KBM-7 (cell line): ENCODE measurements around the gene DCTN5.

Experiments used
- DNase-seq: peaks from one replicate; pipeline ENCODE4 v3.0.0-alpha.2; 2015
- in situ Hi-C: fragments of 300-500 bp; cut with MboI; formaldehyde crosslinking; loops from 2 replicates; pipeline ENCODE4 v1.14.3; 2020; ENCODE audit warnings: low sequenced_read_pairs, low pct_unique_long_range_greater_than_20kb, mixed read lengths

DCTN5 gene

DNA sequence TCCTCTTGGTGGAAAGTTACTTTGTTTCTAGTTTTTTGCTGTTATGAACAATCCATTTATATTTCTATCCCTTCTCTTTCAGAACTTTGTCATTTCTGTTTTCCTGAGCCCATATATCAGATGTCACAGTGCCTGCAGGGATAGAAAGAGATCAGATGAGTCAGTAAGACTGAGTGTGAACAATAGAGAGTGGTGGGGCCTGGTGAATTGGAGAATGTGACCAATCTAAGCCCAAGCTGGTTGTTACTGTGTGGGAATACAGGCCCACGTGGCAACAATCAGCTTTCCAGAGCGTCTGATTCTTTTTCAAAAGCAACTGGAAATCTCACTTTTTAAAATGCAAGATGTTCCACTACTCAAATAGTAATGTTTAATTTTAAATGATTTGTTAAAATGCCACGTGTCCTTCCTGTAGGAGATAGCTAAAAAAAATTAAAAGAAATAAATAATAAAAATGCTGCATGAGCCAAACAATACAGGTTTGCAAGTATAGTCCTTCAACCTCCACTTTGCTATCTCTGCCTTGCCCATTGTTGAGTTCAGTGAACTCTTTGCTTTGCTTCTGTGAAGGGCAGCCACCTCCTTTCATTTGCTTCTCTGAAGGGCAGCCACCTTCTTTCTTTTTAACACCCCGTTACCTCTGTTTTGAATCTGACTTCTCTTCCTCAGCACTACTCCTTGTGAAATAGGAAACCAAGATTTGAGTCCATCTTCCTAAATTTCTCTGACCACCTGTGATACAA, 9.6 kb downstream of the DCTN5 start:
- in situ Hi-C loops = no loop called here
- no peak for DNase-seq

DNA sequence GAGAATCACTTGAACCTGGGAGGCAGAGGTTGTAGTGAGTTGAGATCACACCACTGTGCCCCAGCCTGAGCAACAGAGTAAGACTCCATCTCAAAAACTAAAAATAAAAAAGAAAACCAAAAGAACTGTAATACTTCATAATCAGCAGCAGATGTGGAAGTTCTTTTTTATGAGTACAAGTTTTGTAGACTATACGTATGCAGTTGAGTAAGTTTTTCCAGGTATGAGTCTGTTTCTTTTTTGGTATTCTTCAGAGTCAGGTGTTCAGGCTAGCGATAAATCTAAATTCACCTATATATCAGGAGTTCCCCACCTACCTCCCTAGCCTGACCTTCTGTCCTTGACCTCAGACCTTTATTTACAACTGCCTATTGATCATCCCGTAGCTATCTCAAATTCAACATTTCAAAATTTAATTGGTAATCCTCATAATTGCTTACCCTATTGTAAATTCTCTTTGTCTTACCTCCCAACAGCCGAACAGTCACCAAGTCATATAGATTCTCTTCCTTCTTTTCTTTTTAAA, 10.7 kb downstream of the DCTN5 start:
- in situ Hi-C loops = no loop called here
- no peak for DNase-seq

DNA sequence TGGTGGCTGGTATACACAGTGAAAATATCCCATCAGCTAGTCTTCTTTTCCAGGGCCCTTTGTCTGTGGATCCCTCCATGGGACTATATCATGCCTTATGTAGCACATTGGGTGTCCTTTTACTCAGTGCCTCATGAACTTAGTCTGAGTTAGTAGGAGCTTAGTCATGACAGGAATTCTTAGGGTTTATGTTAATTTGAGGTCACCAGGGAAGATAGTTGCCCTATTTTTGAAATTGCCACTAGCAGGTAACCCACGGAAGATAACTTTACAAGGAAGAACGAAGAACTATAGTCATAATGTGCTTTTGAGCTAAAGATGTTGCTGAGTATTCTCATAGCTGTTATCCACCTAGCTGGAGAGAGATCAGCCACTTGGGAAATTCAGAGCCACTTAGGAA, 22.7 kb downstream of the DCTN5 start:
- in situ Hi-C loops = no loop called here
- DNase-seq = no peak

DNA sequence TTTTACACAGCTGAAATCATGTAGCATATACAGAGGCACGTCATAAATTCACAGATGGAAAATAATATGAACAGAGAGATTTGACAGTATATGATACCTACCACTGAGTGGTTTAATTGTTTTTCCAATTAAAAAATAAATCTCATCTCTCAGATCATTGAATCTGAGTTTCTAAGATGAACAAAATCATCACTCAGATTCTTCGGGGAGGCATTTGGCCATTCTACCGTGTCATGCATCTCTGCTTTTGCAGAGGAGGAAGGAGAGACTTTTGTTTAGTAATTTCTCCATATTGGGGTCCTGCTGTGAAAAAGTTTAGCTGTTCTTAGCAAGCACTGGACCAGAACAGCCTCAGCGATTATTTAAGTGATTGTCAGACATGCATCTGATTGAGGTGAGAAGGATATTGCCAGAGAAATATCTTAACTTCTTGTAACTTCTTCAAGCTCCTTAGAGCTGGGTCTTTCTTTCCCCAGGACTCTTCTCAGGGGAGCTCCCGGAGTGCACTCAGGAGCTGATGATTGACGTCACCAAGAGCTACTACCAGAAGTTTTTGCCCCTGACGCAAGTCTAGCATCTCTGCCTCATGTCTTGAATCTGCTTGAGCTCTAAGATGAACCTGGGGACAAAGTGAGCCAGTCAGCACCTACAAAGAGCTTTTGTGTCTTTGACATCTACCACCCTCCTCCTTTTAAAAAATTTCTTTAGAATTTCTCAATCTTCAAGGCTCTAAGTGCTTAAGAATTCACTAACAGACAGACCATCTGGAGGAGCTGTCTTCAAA, 25.5 kb downstream of the DCTN5 start:
- in situ Hi-C loops = no loop called here
- DNase-seq = no peak

DNA sequence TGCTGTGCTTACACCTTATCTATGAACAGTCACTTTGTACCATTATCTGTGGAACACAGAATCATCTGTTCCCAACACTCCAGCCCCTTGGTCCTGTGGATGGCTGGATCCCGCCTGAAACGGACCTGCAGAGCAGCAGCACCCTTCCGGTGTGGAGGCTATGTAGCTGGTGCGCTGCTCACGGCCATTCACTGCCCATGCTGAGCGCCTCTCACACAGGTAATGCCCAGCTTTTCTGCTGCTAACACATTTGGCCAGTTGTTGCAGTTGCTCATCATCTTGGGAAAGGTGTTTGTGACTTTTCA, 26.0 kb downstream of the DCTN5 start:
- in situ Hi-C loops = no loop called here
- DNase-seq = no peak

DNA sequence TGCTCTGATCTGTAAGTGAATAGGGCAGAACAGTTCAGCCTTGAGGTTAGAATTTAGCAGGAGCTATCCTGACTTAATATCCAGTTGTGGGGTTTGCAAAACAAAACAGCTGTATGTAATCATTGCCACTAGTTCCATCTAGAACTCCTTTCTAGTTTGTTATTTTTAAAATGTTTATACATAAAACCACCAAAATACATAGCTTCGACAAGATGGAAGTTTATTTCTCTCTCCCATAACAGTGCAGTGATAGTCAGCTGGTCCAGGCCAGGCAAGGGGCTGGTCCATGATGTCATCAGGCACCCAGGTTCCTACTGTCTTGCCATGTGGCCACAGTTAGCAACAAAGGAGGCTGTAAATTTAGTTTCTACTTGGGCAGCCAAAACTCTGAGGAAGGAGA, 27.0 kb downstream of the DCTN5 start:
- DNase-seq = no peak
- in situ Hi-C loops = no loop called here

DNA sequence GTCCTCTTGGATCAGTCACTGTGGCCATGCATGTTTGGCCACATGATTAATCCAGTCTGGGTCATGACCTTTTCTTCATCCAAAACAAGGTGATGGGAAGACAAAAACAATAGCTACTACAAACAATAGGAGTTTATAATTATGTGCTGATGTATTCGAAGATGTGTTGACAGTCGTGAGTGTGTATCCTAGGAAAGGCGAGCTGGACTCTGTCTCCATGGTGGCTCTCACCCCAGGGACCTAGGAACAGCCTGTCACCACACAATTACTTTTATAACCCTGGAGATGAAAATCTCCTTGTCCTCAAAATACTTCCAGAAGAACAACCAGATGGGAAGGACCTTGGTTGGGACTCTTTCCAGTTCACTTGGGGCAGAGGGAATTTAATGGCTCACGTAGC, 27.6 kb downstream of the DCTN5 start:
- in situ Hi-C loops = no loop called here
- no peak for DNase-seq

DNA sequence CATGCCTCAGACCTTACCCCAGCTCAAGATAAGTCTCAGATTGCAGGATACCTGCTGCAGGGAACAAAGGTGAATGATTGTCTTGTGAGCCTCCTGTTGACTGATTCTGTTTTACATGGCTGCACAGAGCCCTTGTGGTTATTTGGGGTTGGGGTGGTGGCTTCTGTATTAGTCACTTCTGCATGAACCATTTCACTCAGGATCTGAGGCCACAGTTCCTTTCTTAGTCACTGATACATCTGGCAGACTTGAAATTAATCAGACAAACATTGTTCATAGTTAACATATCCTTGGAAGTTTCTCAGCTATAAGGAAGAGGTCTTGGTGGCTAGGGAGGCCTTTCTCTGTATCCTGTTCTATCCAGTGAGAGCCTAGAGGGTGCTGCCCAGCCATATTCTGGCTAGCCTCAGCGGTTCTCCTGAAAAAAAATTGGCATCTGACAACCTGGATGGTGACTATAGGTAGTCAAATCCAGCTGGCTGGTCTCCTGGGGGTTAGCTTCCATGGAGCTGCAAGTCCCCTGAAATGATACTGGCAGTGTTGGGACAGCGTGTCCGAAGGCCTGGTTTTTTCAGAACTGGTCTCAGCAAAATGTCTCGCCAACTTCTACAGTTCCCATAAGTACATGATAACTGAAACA, 29.0 kb downstream of the DCTN5 start:
- DNase-seq = no peak
- in situ Hi-C loops = no loop called here

DNA sequence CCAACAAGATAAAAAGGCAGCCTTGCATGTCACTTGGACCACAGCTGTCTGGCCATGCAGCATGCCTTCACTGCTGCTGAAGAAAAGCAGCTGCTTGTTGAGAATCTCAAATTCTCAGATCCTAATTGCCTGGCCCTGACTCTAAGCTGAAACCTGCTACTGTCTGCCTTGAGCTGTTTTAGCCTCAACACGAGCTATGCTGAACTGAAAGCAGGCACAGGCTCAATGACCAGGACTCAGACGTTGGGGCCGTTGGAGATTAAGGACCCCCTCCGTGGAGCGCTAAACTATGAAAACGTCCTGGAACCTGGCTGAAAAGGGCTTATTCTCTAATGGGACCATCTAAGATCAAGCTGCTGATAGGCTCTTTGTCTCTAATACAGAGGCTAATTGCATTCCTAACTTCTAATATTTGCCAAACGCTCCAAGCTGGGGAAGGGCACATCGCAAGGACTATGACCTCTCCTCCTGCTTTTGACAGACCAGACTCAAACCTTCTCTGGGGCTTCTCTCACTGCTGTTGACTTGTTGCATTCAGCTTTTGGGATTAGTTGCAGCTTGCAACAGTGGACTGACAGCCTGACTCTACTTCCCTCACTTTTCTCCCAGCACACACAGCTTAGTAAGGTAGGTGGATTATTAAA, 32.8 kb downstream of the DCTN5 start:
- in situ Hi-C loops = no loop called here
- DNase-seq = no peak

DNA sequence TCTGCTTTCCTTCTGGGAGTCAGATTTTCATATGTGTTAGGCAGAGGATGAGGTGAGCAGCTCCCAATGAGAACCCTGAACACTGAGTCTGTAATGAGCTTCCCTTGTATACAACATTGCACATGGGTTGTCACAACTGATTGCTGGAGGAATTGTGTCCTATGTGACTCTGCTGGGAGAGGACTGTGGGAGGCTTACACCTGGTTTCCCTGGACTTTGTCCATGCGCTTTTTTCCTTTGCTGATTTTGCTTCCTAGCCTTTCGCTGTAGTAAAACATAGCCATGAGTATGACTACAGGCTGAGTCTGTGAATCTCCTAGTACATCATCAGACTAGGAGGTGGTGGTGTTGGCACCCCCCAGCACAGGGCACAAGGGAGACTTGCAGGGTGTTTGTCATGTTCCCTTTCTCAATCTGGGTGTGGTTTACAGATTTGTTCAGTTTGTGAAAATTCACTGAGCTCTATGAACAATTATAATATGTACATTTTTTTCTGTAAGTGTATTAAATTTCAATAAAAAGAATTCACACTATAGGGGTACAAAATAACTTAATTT, 35.7 kb downstream of the DCTN5 start:
- in situ Hi-C loops = no loop called here
- DNase-seq = no peak

DNA sequence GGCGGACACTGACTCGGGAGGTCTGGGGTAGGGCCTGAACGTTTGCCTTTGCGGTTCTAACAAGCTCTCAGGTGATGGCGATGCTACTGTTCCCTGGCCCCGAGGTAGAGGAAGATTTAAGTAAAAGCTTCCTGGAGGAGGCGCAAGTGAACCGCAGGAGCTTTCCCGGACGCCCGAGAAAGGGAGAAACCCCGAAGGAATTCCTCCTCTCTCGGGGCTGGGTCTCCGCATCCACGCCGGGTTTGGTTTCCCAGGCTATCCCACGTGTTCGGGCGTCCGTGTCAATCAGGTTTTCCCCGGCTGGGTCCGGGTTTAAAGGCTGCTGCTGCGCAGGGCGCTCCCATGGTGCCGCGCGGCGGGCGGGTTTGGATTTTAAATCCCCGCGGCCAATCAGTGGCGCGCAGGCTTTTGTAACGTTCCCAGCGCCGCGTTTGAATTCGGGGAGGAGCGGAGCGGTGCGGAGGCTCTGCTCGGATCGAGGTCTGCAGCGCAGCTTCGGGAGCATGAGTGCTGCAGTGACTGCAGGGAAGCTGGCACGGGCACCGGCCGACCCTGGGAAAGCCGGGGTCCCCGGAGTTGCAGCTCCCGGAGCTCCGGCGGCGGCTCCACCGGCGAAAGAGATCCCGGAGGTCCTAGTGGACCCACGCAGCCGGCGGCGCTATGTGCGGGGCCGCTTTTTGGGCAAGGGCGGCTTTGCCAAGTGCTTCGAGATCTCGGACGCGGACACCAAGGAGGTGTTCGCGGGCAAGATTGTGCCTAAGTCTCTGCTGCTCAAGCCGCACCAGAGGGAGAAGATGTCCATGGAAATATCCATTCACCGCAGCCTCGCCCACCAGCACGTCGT, 37.4 kb downstream of the DCTN5 start, which contains the start of gene PLK1:
Gene PLK1 (plus strand): TSS at position 460 of the 844 bp plus-strand sequence. CDS start 44 bp downstream, at position 504.
- peak; percentile 93 for DNase-seq
- in situ Hi-C loops = no loop called here

DNA sequence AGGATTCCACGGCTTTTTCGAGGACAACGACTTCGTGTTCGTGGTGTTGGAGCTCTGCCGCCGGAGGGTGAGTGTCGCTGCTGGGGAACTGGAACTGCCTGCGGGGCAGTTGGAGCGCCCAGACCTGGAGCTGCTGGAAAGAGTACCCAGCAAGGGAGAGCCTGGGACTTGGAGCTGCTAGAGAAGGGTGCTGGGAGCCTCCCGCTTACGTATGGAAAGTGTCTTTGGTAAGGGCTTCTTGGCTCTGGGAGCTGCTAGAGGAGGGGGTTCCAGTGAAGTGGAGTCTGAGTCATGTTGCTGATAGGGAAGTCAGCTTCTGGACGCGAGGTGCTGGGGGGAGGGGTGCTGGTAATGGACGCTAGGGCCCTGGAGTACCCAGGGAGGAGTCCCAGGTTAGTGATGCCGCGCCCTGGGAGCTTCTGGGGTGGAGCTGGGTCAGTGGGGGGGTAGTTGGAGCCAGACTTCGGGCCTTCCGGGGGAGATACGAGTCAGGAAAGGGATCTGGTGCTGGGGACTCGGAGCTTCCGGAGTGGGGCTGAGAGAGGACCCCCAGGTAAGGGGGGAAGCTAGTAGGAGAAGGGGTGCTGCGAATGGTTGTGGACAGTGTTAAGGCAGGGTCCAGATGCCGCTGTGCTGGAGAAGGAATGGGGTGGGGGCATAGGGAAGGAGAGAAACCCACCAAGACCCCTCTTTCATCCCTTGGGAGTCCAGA, 38.2 kb downstream of the DCTN5 start:
- peak; percentile 69 for DNase-seq
- in situ Hi-C loops = no loop called here

DNA sequence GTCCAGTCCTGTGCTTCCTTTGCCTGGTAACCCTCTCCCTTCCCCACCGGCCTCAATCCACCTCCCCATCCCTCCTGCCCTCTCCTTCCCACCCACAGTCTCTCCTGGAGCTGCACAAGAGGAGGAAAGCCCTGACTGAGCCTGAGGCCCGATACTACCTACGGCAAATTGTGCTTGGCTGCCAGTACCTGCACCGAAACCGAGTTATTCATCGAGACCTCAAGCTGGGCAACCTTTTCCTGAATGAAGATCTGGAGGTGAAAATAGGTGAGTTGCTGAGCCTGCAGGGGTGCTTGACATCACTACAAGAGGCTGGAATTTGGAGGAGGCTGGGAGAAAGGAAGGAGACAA, 38.7 kb downstream of the DCTN5 start:
- no peak for DNase-seq
- in situ Hi-C loops = no loop called here

DNA sequence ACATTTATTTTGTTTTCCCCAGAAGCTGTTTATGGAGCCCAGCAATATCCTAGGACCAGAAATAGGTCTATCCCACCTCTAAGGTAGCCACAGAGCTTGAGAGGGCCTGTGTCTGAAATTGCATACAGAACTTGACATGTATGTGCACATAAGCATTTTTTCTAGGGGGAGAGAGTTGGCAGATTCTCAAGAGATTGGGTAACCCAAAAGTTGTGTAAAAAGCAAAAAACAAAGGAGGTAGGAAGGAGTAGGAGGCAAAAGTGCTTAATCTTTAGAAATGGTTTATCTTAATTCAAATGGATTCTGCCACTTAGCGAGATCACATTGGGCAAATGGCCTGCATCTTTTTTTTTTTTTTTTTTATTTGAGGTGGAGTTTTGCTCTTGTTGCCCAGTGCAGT, 40.9 kb downstream of the DCTN5 start:
- DNase-seq = no peak
- in situ Hi-C loops = no loop called here

DNA sequence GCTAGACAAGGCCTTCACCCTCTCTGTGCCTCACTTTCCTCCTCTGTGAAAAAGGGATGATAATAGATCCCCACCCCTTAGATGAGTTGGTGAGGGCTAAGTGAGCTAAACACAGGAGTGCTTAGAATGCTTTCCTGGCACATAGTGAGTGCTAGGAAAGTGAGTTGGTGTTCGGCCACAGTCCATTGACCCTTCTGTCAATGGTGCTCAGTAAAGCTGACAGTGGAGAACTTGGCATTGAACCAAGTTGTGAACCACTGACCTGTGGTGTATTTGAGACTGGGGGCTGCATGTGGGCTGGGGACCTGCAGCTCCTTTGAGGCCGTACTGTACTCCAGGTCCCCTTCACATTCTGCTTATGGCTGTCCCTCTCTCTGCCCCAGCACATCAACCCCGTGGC, 42.2 kb downstream of the DCTN5 start:
- no peak for DNase-seq
- in situ Hi-C loops = no loop called here

DNA sequence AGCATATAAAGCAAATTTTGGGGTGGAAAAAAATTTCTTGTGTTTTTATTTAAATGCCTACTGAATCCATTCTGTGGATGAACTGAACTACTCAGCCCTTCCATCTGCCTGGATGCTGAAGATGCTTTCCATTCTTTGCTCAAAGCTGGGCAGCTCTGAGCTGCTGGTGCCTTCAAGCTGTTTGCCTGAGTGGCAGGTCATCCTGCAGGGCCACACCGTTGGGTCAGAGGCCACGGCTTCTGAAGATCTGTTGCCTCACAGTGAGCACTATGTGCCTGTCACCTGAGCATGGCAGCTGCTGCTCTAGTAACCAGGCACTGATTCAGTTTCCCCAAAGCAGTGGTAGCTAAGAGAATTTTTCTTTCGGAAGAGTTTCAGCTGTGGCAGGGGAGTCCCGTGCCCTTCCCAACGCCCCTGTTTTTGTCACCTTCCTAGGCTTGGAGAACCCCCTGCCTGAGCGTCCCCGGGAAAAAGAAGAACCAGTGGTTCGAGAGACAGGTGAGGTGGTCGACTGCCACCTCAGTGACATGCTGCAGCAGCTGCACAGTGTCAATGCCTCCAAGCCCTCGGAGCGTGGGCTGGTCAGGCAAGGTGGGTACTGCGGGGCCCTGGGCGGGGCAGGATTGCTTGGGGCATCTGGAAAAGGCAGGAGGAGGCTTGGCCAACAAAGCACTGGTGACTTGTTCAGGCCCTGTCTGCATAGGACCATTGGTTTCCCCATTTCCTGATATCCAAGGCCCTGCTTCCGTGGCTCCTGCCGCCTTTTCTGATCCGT, 46.0 kb downstream of the DCTN5 start:
- no peak for DNase-seq
- in situ Hi-C loops = no loop called here

DNA sequence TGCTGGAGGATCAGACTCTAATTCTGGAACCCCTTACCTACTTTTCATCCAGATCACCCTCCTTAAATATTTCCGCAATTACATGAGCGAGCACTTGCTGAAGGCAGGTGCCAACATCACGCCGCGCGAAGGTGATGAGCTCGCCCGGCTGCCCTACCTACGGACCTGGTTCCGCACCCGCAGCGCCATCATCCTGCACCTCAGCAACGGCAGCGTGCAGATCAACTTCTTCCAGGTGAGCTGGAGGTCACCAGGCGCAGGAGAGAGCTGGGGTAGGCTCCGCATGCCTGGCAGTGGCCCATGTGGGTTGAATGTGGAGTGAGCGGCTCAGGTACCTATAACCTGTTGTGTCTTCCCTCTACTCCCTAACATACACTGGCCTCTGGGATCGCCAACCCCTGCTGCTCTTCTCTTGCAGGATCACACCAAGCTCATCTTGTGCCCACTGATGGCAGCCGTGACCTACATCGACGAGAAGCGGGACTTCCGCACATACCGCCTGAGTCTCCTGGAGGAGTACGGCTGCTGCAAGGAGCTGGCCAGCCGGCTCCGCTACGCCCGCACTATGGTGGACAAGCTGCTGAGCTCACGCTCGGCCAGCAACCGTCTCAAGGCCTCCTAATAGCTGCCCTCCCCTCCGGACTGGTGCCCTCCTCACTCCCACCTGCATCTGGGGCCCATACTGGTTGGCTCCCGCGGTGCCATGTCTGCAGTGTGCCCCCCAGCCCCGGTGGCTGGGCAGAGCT, 48.3 kb downstream of the DCTN5 start:
- no peak for DNase-seq
- in situ Hi-C loops = no loop called here
